GM23338 (cell line): ENCODE results near the gene CBX5. TPM values are rescaled to one million over a fixed set of nuclear protein-coding genes. Genes with fewer than 3 reads are reported as not detected.

Experiments used
- ATAC-seq: fragments of 200-7000 bp; cut with Tn5 transposase; 3 replicates; pipeline ENCODE4 v1.9.1; 2020
- DNase-seq: peaks from one replicate; pipeline ENCODE4 v3.0.0-alpha.2; 2015; ENCODE audit warnings: low spot score
- H2AFZ ChIP-seq: fragments of 200-600 bp; sonication (generic); 2 replicates; pipeline ENCODE4 v1.8.0; 2016; ENCODE audit warnings: antibody characterized with exemption, mild to moderate bottlenecking, moderate library complexity
- H3F3A ChIP-seq: fragments of 200-600 bp; sonication (generic); replicated peaks from 2 replicates; pipeline ENCODE4 v1.8.0; 2017; ENCODE audit warnings: antibody characterized with exemption, mixed run types, low read depth
- H3K27ac ChIP-seq: fragments of 200-600 bp; sonication (generic); 2 replicates; pipeline ENCODE4 v1.6.1; 2016; ENCODE audit warnings: low read depth
- H3K27me3 ChIP-seq: fragments of 200-600 bp; sonication (generic); 2 replicates; pipeline ENCODE4 v1.8.0; 2016; ENCODE audit warnings: mild to moderate bottlenecking, mixed run types, moderate library complexity; ENCODE audit not compliant: insufficient read depth
- H3K36me3 ChIP-seq: fragments of 200-600 bp; sonication (generic); 2 replicates; pipeline ENCODE4 v1.8.0; 2016; ENCODE audit warnings: mild to moderate bottlenecking; ENCODE audit not compliant: insufficient read depth
- H3K4me1 ChIP-seq: fragments of 200-600 bp; sonication (generic); 2 replicates; pipeline ENCODE4 v1.8.0; 2016; ENCODE audit warnings: mild to moderate bottlenecking, moderate library complexity; ENCODE audit not compliant: insufficient read depth
- H3K4me2 ChIP-seq: fragments of 200-600 bp; sonication (generic); 2 replicates; pipeline ENCODE4 v1.7.1; 2017; ENCODE audit warnings: mixed run types
- H3K4me3 ChIP-seq: fragments of 200-600 bp; sonication (generic); 2 replicates; pipeline ENCODE4 v1.6.1; 2016; ENCODE audit warnings: mixed run types
- H3K79me2 ChIP-seq: fragments of 200-600 bp; sonication (generic); replicated peaks from 2 replicates; pipeline ENCODE4 v1.8.0; 2017; ENCODE audit warnings: mild to moderate bottlenecking; ENCODE audit not compliant: insufficient read depth
- H3K9me2 ChIP-seq: fragments of 200-600 bp; sonication (generic); 2 replicates; pipeline ENCODE4 v1.8.0; 2017; ENCODE audit not compliant: insufficient read depth
- H4K20me1 ChIP-seq: fragments of 200-600 bp; sonication (generic); replicated peaks from 2 replicates; pipeline ENCODE4 v1.8.0; 2017; ENCODE audit warnings: mild to moderate bottlenecking; ENCODE audit not compliant: insufficient read depth
- H3K27ac Mint-ChIP-seq: 2 replicates; pipeline ENCODE4 v1.8.0; 2020; ENCODE audit warnings: inconsistent platforms, mild to moderate bottlenecking, moderate library complexity, mixed read lengths
- H3K27me3 Mint-ChIP-seq: 3 replicates; pipeline ENCODE4 v1.8.0; 2022; ENCODE audit warnings: low read depth, mild to moderate bottlenecking, moderate library complexity, mixed read lengths, inconsistent platforms; ENCODE audit not compliant: insufficient read depth, poor library complexity
- H3K36me3 Mint-ChIP-seq: 3 replicates; pipeline ENCODE4 v1.8.0; 2021; ENCODE audit warnings: low read depth, mild to moderate bottlenecking, inconsistent platforms, moderate library complexity, mixed read lengths
- H3K4me1 Mint-ChIP-seq: 3 replicates; pipeline ENCODE4 v1.8.0; 2020; ENCODE audit warnings: mild to moderate bottlenecking, inconsistent platforms, mixed read lengths
- H3K4me3 Mint-ChIP-seq: 3 replicates; pipeline ENCODE4 v1.8.0; 2021; ENCODE audit warnings: moderate library complexity, mild to moderate bottlenecking, inconsistent platforms, mixed read lengths
- H3K9me3 Mint-ChIP-seq: 3 replicates; pipeline ENCODE4 v1.8.0; 2020; ENCODE audit warnings: moderate library complexity, mild to moderate bottlenecking, inconsistent platforms, mixed read lengths
- CREB1 ChIP-seq: fragments of 250-450 bp; sonication (Bioruptor Pico); IDR thresholded peaks from 2 replicates; pipeline ENCODE4 v1.5.0; 2020; ENCODE audit warnings: low read depth, mild to moderate bottlenecking, moderate library complexity
- CTCF ChIP-seq, 2 experiments: fragments of 200-600 bp in 1 of 2; sonication (generic) in 1 of 2; conservative IDR thresholded peaks; 2 replicates each; pipeline versions ENCODE4 v1.5.1 to v1.6.1; 2016 to 2017; ENCODE audit warnings: antibody characterized with exemption in 2 of 2, low read depth in 2 of 2, mild to moderate bottlenecking in 2 of 2, moderate library complexity in 1 of 2
- ETS1 ChIP-seq: IDR thresholded peaks from 2 replicates; pipeline ENCODE4 v1.6.1; 2016; ENCODE audit warnings: antibody characterized with exemption
- EZH2 ChIP-seq: fragments of 200-600 bp; sonication (generic); IDR thresholded peaks from one replicate; pipeline ENCODE4 v1.8.0; 2017; ENCODE audit warnings: antibody characterized with exemption, mild to moderate bottlenecking, low read depth; ENCODE audit not compliant: unreplicated experiment
- EZH2phosphoT487 ChIP-seq: fragments of 200-600 bp; sonication (generic); IDR thresholded peaks from one replicate; pipeline ENCODE4 v1.8.1; 2018; ENCODE audit warnings: antibody characterized with exemption; ENCODE audit not compliant: unreplicated experiment
- JUNB ChIP-seq: IDR thresholded peaks from one replicate; pipeline ENCODE4 v1.6.1; 2016; ENCODE audit warnings: antibody characterized with exemption; ENCODE audit not compliant: unreplicated experiment
- NANOG ChIP-seq: IDR thresholded peaks from 2 replicates; pipeline ENCODE4 v1.6.1; 2016; ENCODE audit warnings: antibody characterized with exemption, borderline replicate concordance
- POLR2AphosphoS5 ChIP-seq: IDR thresholded peaks from 2 replicates; pipeline ENCODE4 v1.6.1; 2016; ENCODE audit warnings: antibody characterized with exemption, low read depth
- REST ChIP-seq: IDR thresholded peaks from one replicate; pipeline ENCODE4 v1.6.1; 2018; ENCODE audit warnings: antibody characterized with exemption; ENCODE audit not compliant: unreplicated experiment
- STAT1 ChIP-seq: IDR thresholded peaks from one replicate; pipeline ENCODE4 v1.6.1; 2016; ENCODE audit warnings: antibody characterized with exemption; ENCODE audit not compliant: unreplicated experiment
- ZNF114 ChIP-seq: fragments of 250-450 bp; sonication (Bioruptor Pico); IDR thresholded peaks from 2 replicates; pipeline ENCODE4 v1.5.0; 2020; ENCODE audit warnings: mild to moderate bottlenecking, moderate library complexity
- ZNF331 ChIP-seq: fragments of 250-450 bp; sonication (Bioruptor Pico); IDR thresholded peaks from 2 replicates; pipeline ENCODE4 v1.5.0; 2020; ENCODE audit warnings: low read depth, mild to moderate bottlenecking, moderate library complexity
- ZNF462 ChIP-seq: fragments of 250-450 bp; sonication (Bioruptor Pico); IDR thresholded peaks from 2 replicates; pipeline ENCODE4 v1.5.0; 2020; ENCODE audit warnings: mild to moderate bottlenecking, moderate library complexity
- polyA plus RNA-seq: library from polyadenylated mRNA; unstranded; fragments of >200 nt; fragmentation: Nextera tagmentation; extraction: Ambion mirVana; gene quantifications from 2 replicates; pipeline ENCODE4 v1.2.1, GENCODE V29; 2016
- total RNA-seq: library from RNA; depleted of rRNA; stranded (reverse); fragments of >200 nt; shearing (Covaris generic); gene quantifications from 2 replicates; pipeline ENCODE4 v1.2.3, GENCODE V29; 2014

Gene CBX5
- total and polyA plus RNA-seq, 2 experiments from 2014 or later = 152 to 212 TPM

- Mint-ChIP-seq H3K4me3 (peak overlapping the region; percentile 43; the same call in 1 of the 3 replicates), H3K36me3 (peaks cover 21% of the 10 kb centered on the region), H3K27me3 (peaks cover 6% of the 10 kb centered on the region), H3K9me3 (0 out of 3 replicates have a peak, but pooled peaks cover 2% of the 10 kb centered on the region), H3K4me1 (peaks cover 21% of the 10 kb centered on the region; the same call in 2 of the 3 replicates), H3K27ac (peak overlapping the region; percentile 51)
- H3K27me3 ChIP-seq = no peaks in the 10 kb centered on the region
- peaks cover 20% of the 10 kb centered on the region for H3K4me1 ChIP-seq
- peaks cover 26% of the 10 kb centered on the region for H4K20me1 ChIP-seq
- DNase-seq = no peak
- peaks cover 13% of the 10 kb centered on the region; the same call in 1 of the 2 replicates for H3K36me3 ChIP-seq
- H3K4me2 ChIP-seq = no peak overlapping the region
- H3K79me2 ChIP-seq = peaks cover 70% of the 10 kb centered on the region
- H3K9me2 ChIP-seq = no peaks in the 10 kb centered on the region
- ATAC-seq = no peak
- peaks cover 1% of the 10 kb centered on the region; the same call in 1 of the 2 replicates for H3F3A ChIP-seq
- H3K4me3 ChIP-seq = no peak overlapping the region
- no peak overlapping the region for H2AFZ ChIP-seq
- peak overlapping the region; percentile 5; the same call in 1 of the 2 replicates for H3K27ac ChIP-seq
- no peak for TF ChIP-seq ETS1
- TF ChIP-seq NANOG = no peak
- TF ChIP-seq STAT1 = no peak
- TF ChIP-seq ZNF462 (CRISPR knock-in tag) = no peak
- TF ChIP-seq CTCF (conservative IDR thresholded peaks at IDR 0.05; ENCODE audit: low read depth in 2 of 2) = no peak
- TF ChIP-seq CREB1 (CRISPR knock-in tag) = no peak
- TF ChIP-seq ZNF331 = no peak
- TF ChIP-seq POLR2AphosphoS5 = no peak
- TF ChIP-seq JUNB = no peak
- TF ChIP-seq ZNF114 (CRISPR knock-in tag) = no peak
- no peak for TF ChIP-seq REST
- no peak for TF ChIP-seq EZH2phosphoT487
- no peak for TF ChIP-seq EZH2
Measured at GRCh38 chr12:54276368-54276767, 3.6 kb downstream of the CBX5 start.
